Ectodermal cell (in vitro differentiated cells): ENCODE data around the gene FHL2.
A peak's percentile ranks its signal among the peaks of the same experiment; 100 is the strongest.
"Not testable (repeated sequence)": the region's sequence is repeated elsewhere in the genome, so short reads cannot be mapped to it uniquely, and the experiment has no call there.

Source experiments
- H3K27ac ChIP-seq: 2 replicates; pipeline ENCODE4 v1.7.0; 2013; ENCODE audit warnings: mild to moderate bottlenecking, low read depth, low read length; ENCODE audit not compliant: insufficient read depth, poor library complexity, severe bottlenecking
- H3K27me3 ChIP-seq: 2 replicates; pipeline ENCODE4 v1.7.0; 2013; ENCODE audit warnings: mild to moderate bottlenecking, low read length; ENCODE audit not compliant: insufficient read depth, control insufficient read depth, poor library complexity, severe bottlenecking
- H3K36me3 ChIP-seq: one replicate; pipeline ENCODE4 v1.7.0; 2013; ENCODE audit warnings: low read length; ENCODE audit not compliant: control insufficient read depth, insufficient read depth
- H3K4me1 ChIP-seq: one replicate; pipeline ENCODE4 v1.7.0; 2013; ENCODE audit warnings: low read length; ENCODE audit not compliant: control insufficient read depth, insufficient read depth
- H3K4me3 ChIP-seq: 2 replicates; pipeline ENCODE4 v1.7.0; 2013; ENCODE audit warnings: low read depth, low read length, control low read depth; ENCODE audit not compliant: insufficient read depth
- H3K9me3 ChIP-seq: 2 replicates; pipeline ENCODE4 v1.7.0; 2013; ENCODE audit warnings: mild to moderate bottlenecking, low read length, moderate library complexity; ENCODE audit not compliant: control insufficient read depth
- WGBS, 2 experiments: methylation state at CpG; one replicate each; pipeline ENCODE4 v1.1.7; 2013; ENCODE audit warnings: missing lambda C conversion rate in 2 of 2; 5-methylcytosine and 5-hydroxymethylcytosine counted together

Gene FHL2

GRCh38 chr2:105329561-105330495 lies 69.0 kb downstream of the FHL2 start, which contains the start of gene TGFBRAP1:
Gene TGFBRAP1, minus strand, starts transcription at chr2:105329735. Its CDS starts 21,434 bp downstream, at chr2:105308301.
- H3K27ac ChIP-seq = peak within 1 kb of the TSS; percentile 48
- H3K4me1 ChIP-seq = peaks cover 6% of the 10 kb centered on the region
- H3K9me3 ChIP-seq = no peaks in the 10 kb centered on the region
- peak within 1 kb of the TSS; percentile 57 for H3K4me3 ChIP-seq
- WGBS, 2 experiments = 3 to 4% methylated on average over 101 of the region's 101 CpGs
- no peaks in the 10 kb centered on the region for H3K27me3 ChIP-seq
- peaks cover 5% of the 10 kb centered on the region for H3K36me3 ChIP-seq

- Histone ChIP-seq H3K27ac (no peak overlapping the region), H3K9me3 (no peaks in the 10 kb centered on the region), H3K27me3 (no peaks in the 10 kb centered on the region), H3K36me3 (peaks cover 3% of the 10 kb centered on the region), H3K4me3 (peak overlapping the region; percentile 57), H3K4me1 (peaks cover 10% of the 10 kb centered on the region)
- WGBS, 2 experiments = 4 to 5% methylated on average over 11 to 14 of the region's 17 CpGs
Measured at GRCh38 chr2:105329197-105329554, 69.7 kb downstream of the FHL2 start.

GRCh38 chr2:105328281-105329196 lies 70.3 kb downstream of the FHL2 start:
- no peak overlapping the region for H3K27ac ChIP-seq
- 80 to 83% methylated on average over 16 of the region's 16 CpGs for WGBS, 2 experiments
- peaks cover 10% of the 10 kb centered on the region for H3K4me1 ChIP-seq
- H3K4me3 ChIP-seq = peak overlapping the region; percentile 57
- H3K9me3 ChIP-seq = no peaks in the 10 kb centered on the region
- H3K27me3 ChIP-seq = no peaks in the 10 kb centered on the region
- H3K36me3 ChIP-seq = no peaks in the 10 kb centered on the region

GRCh38 chr2:105327690-105328089 lies 71.2 kb downstream of the FHL2 start:
- Histone ChIP-seq H3K4me1 (peaks cover 10% of the 10 kb centered on the region), H3K36me3 (no peaks in the 10 kb centered on the region), H3K4me3 (no peak overlapping the region), H3K27me3 (no peaks in the 10 kb centered on the region), H3K27ac (no peak overlapping the region), H3K9me3 (no peaks in the 10 kb centered on the region)
- 82 to 91% methylated on average over 2 of the region's 2 CpGs for WGBS, 2 experiments

- peaks cover 10% of the 10 kb centered on the region for H3K4me1 ChIP-seq
- not testable (repeated sequence) for H3K36me3 ChIP-seq, H3K27me3 ChIP-seq, H3K9me3 ChIP-seq, H3K4me3 ChIP-seq, H3K27ac ChIP-seq
- 83 to 95% methylated on average over 3 of the region's 3 CpGs for WGBS, 2 experiments
Measured at GRCh38 chr2:105327271-105327670, 71.6 kb downstream of the FHL2 start.

GRCh38 chr2:105325389-105325963 lies 73.4 kb downstream of the FHL2 start:
- 81 to 84% methylated on average over 3 of the region's 3 CpGs for WGBS, 2 experiments

GRCh38 chr2:105324732-105325131 lies 74.1 kb downstream of the FHL2 start:
- Histone ChIP-seq H3K36me3 (no peaks in the 10 kb centered on the region), H3K27me3 (no peaks in the 10 kb centered on the region), H3K27ac (peak overlapping the region; percentile 47), H3K4me1 (peaks cover 10% of the 10 kb centered on the region), H3K9me3 (no peaks in the 10 kb centered on the region), H3K4me3 (no peak overlapping the region)
- WGBS, 2 experiments = 86 to 88% methylated on average over 4 of the region's 4 CpGs

More at GRCh38 chr2:105325389-105325963, 73.4 kb downstream of the FHL2 start:
- no peaks in the 10 kb centered on the region for H3K9me3 ChIP-seq
- no peak overlapping the region for H3K4me3 ChIP-seq
- no peaks in the 10 kb centered on the region for H3K27me3 ChIP-seq
- no peaks in the 10 kb centered on the region for H3K36me3 ChIP-seq
- H3K27ac ChIP-seq = peak overlapping the region; percentile 47
- peaks cover 10% of the 10 kb centered on the region for H3K4me1 ChIP-seq

- 99 to 100% methylated on average over 3 of the region's 4 CpGs for WGBS, 2 experiments
- H3K36me3 ChIP-seq = no peaks in the 10 kb centered on the region
- H3K4me3 ChIP-seq = no peak overlapping the region
- H3K4me1 ChIP-seq = peaks cover 10% of the 10 kb centered on the region
- no peak overlapping the region for H3K27ac ChIP-seq
- H3K27me3 ChIP-seq = no peaks in the 10 kb centered on the region
- H3K9me3 ChIP-seq = no peaks in the 10 kb centered on the region
Measured at GRCh38 chr2:105324101-105324500, 74.8 kb downstream of the FHL2 start.

GRCh38 chr2:105323111-105323510 lies 75.7 kb downstream of the FHL2 start:
- WGBS, 2 experiments = 88% methylated on average over 5 of the region's 5 CpGs
- Histone ChIP-seq H3K4me1 (peaks cover 10% of the 10 kb centered on the region), H3K4me3 (no peak overlapping the region), H3K9me3 (no peaks in the 10 kb centered on the region), H3K36me3 (no peaks in the 10 kb centered on the region), H3K27ac (no peak overlapping the region), H3K27me3 (no peaks in the 10 kb centered on the region)
